IPS-15b (cell line): Measurements from ENCODE around the gene SEM1.
"Not testable (repeated sequence)": the region's sequence is repeated elsewhere in the genome, so short reads cannot be mapped to it uniquely, and the experiment has no call there.

ENCODE experiments used
- H3K27me3 ChIP-seq: one replicate; pipeline ENCODE4 v1.6.1; 2013; ENCODE audit warnings: low read length; ENCODE audit not compliant: control insufficient read depth, insufficient read depth
- H3K36me3 ChIP-seq: one replicate; pipeline ENCODE4 v1.6.1; 2013; ENCODE audit warnings: low read length; ENCODE audit not compliant: control insufficient read depth, insufficient read depth
- H3K4me1 ChIP-seq: one replicate; pipeline ENCODE4 v1.6.1; 2013; ENCODE audit warnings: mild to moderate bottlenecking, low read length; ENCODE audit not compliant: control insufficient read depth, insufficient read depth
- H3K4me3 ChIP-seq: one replicate; pipeline ENCODE4 v1.5.1; 2013; ENCODE audit warnings: low read depth, low read length
- H3K9ac ChIP-seq: one replicate; pipeline ENCODE4 v1.6.1; 2013; ENCODE audit warnings: low read depth, mild to moderate bottlenecking, low read length
- H3K9me3 ChIP-seq: one replicate; pipeline ENCODE4 v1.6.1; 2013; ENCODE audit warnings: mild to moderate bottlenecking, low read length; ENCODE audit not compliant: control insufficient read depth, insufficient read depth

Gene SEM1

GRCh38 chr7:96723622-96724021, 14.0 kb upstream of the SEM1 start:
- Histone ChIP-seq H3K4me3 (no peak overlapping the region), H3K4me1 (peaks cover 4% of the 10 kb centered on the region), H3K9ac (no peak overlapping the region), H3K36me3 (no peaks in the 10 kb centered on the region), H3K9me3 (no peaks in the 10 kb centered on the region), H3K27me3 (no peaks in the 10 kb centered on the region)

GRCh38 chr7:96722928-96723327, 13.3 kb upstream of the SEM1 start:
- not testable (repeated sequence) for H3K36me3 ChIP-seq, H3K9ac ChIP-seq, H3K27me3 ChIP-seq, H3K9me3 ChIP-seq, H3K4me3 ChIP-seq, H3K4me1 ChIP-seq

- Histone ChIP-seq H3K4me3 (no peak overlapping the region), H3K4me1 (peaks cover 6% of the 10 kb centered on the region), H3K27me3 (no peaks in the 10 kb centered on the region), H3K9ac (no peak overlapping the region), H3K36me3 (no peaks in the 10 kb centered on the region), H3K9me3 (no peaks in the 10 kb centered on the region)
Measured at GRCh38 chr7:96720843-96721242, 11.2 kb upstream of the SEM1 start.

- no peaks in the 10 kb centered on the region for H3K27me3 ChIP-seq
- no peaks in the 10 kb centered on the region for H3K9me3 ChIP-seq
- peaks cover 6% of the 10 kb centered on the region for H3K4me1 ChIP-seq
- no peak overlapping the region for H3K9ac ChIP-seq
- no peaks in the 10 kb centered on the region for H3K36me3 ChIP-seq
- no peak overlapping the region for H3K4me3 ChIP-seq
Measured at GRCh38 chr7:96719164-96719563, 9.5 kb upstream of the SEM1 start.

- peaks cover 2% of the 10 kb centered on the region for H3K4me1 ChIP-seq
- no peak overlapping the region for H3K9ac ChIP-seq
- H3K27me3 ChIP-seq: no peaks in the 10 kb centered on the region
- peaks cover 2% of the 10 kb centered on the region for H3K9me3 ChIP-seq
- H3K4me3 ChIP-seq: no peak overlapping the region
- no peaks in the 10 kb centered on the region for H3K36me3 ChIP-seq
Measured at GRCh38 chr7:96718107-96719003, 8.7 kb upstream of the SEM1 start.

GRCh38 chr7:96713037-96713436, 3.4 kb upstream of the SEM1 start:
- Histone ChIP-seq H3K4me1 (peaks cover 7% of the 10 kb centered on the region), H3K27me3 (no peaks in the 10 kb centered on the region), H3K36me3 (no peaks in the 10 kb centered on the region), H3K9me3 (peaks cover 6% of the 10 kb centered on the region), H3K4me3 (no peak overlapping the region), H3K9ac (no peak overlapping the region)

GRCh38 chr7:96710544-96710943, 898 bp upstream of the SEM1 start:
- H3K27me3 ChIP-seq: no peaks in the 10 kb centered on the region
- H3K4me3 ChIP-seq: no peak overlapping the region
- H3K36me3 ChIP-seq: no peaks in the 10 kb centered on the region
- peaks cover 6% of the 10 kb centered on the region for H3K9me3 ChIP-seq
- peaks cover 5% of the 10 kb centered on the region for H3K4me1 ChIP-seq
- no peak overlapping the region for H3K9ac ChIP-seq

GRCh38 chr7:96708872-96709271, 774 bp downstream of the SEM1 start:
- H3K9ac ChIP-seq: peak overlapping the region; percentile 92
- H3K4me1 ChIP-seq: peaks cover 5% of the 10 kb centered on the region
- H3K9me3 ChIP-seq: peaks cover 6% of the 10 kb centered on the region
- no peaks in the 10 kb centered on the region for H3K27me3 ChIP-seq
- no peaks in the 10 kb centered on the region for H3K36me3 ChIP-seq
- peak overlapping the region; percentile 89 for H3K4me3 ChIP-seq

GRCh38 chr7:96707901-96708774, 1.5 kb downstream of the SEM1 start:
- Histone ChIP-seq H3K27me3 (no peaks in the 10 kb centered on the region), H3K36me3 (no peaks in the 10 kb centered on the region), H3K4me1 (peaks cover 5% of the 10 kb centered on the region), H3K4me3 (peak overlapping the region; percentile 89), H3K9ac (no peak overlapping the region), H3K9me3 (peaks cover 1% of the 10 kb centered on the region)

GRCh38 chr7:96701258-96701657, 8.4 kb downstream of the SEM1 start:
- no peaks in the 10 kb centered on the region for H3K36me3 ChIP-seq

GRCh38 chr7:96700516-96700915, 9.1 kb downstream of the SEM1 start:
- Histone ChIP-seq H3K36me3 (no peaks in the 10 kb centered on the region), H3K9me3 (no peaks in the 10 kb centered on the region), H3K4me3 (no peak overlapping the region), H3K9ac (no peak overlapping the region), H3K27me3 (no peaks in the 10 kb centered on the region), H3K4me1 (no peaks in the 10 kb centered on the region)

More at GRCh38 chr7:96701258-96701657, 8.4 kb downstream of the SEM1 start:
- Histone ChIP-seq H3K9ac (no peak overlapping the region), H3K9me3 (no peaks in the 10 kb centered on the region), H3K4me1 (no peaks in the 10 kb centered on the region), H3K27me3 (no peaks in the 10 kb centered on the region), H3K4me3 (no peak overlapping the region)
